HepG2 (cell line): ENCODE measurements around the gene MRPL50. TPM values are rescaled to one million over a fixed set of nuclear protein-coding genes. Genes with fewer than 3 reads are reported as not detected.
A peak's percentile ranks its signal among the peaks of the same experiment; 100 is the strongest.

ENCODE experiments used
- ATAC-seq: fragments of 200-7000 bp; cut with Tn5 transposase; 3 replicates; pipeline ENCODE4 v1.9.1; 2020; ENCODE audit warnings: mild to moderate bottlenecking, moderate library complexity
- BruUV-seq: library from RNA; stranded (reverse); fragments of 400-500 nt; replicated peaks from 2 replicates; lab custom pipeline; 2021; lab: Mats Ljungman, UMichigan
- CTCF ChIA-PET: fragments of 300-600 bp; formaldehyde crosslinking; extraction: SDS; loops from one replicate; lab custom pipeline; 2021; ENCODE audit warnings: low total read pairs, inconsistent platforms, low intra/inter-chr PET ratio; lab: Yijun Ruan, JAX
- POLR2A ChIA-PET: fragments of 350-600 bp; sonication (Branson Sonifier 250); formaldehyde crosslinking; loops from one replicate; lab custom pipeline; 2020; ENCODE audit warnings: antibody characterized with exemption, inconsistent platforms; lab: Yijun Ruan, JAX
- DNase-seq: peaks from one replicate; pipeline ENCODE4 v3.0.0-alpha.2; 2015; ENCODE audit warnings: low spot score
- FAIRE-seq: peaks from 3 replicates; lab custom pipeline; 2011; peaks lifted over from hg19 to GRCh38; lab: Jason Lieb, UNC
- H2AFZ ChIP-seq: one replicate; pipeline ENCODE4 v1.6.1; 2011; ENCODE audit warnings: low read length, inconsistent platforms
- H3K27ac ChIP-seq: fragments of 300-600 bp; 3 replicates; pipeline ENCODE4 v1.8.0; 2011; ENCODE audit warnings: mixed run types, mild to moderate bottlenecking, mixed read lengths, low read length, inconsistent platforms; ENCODE audit not compliant: insufficient read depth; ENCODE audit errors: extremely low read length
- H3K27me3 ChIP-seq, 2 experiments: fragments of 200-600 bp in 1 of 2; 2 replicates in 1 of 2; 3 replicates in 1 of 2; pipeline versions ENCODE4 v1.6.0 to v1.8.0; 2011; ENCODE audit warnings: low read length in 2 of 2, mild to moderate bottlenecking in 2 of 2, moderate library complexity in 2 of 2, inconsistent platforms in 1 of 2; ENCODE audit not compliant: insufficient read depth in 2 of 2, control insufficient read depth in 1 of 2
- H3K36me3 ChIP-seq, 2 experiments: fragments of 200-600 bp in 1 of 2; replicated peaks in 1 of 2; 2 replicates in 1 of 2; 3 replicates in 1 of 2; pipeline versions ENCODE4 v1.5.1 to v1.8.0; 2011; ENCODE audit warnings: low read length in 2 of 2, inconsistent platforms in 1 of 2; ENCODE audit not compliant: insufficient read depth in 2 of 2, control insufficient read depth in 1 of 2
- H3K4me1 ChIP-seq: 2 replicates; pipeline ENCODE4 v1.5.1; 2012; ENCODE audit warnings: low read length, inconsistent platforms; ENCODE audit not compliant: insufficient read depth
- H3K4me2 ChIP-seq: 2 replicates; pipeline ENCODE4 v1.6.0; 2011; ENCODE audit warnings: low read depth, low read length, inconsistent platforms
- H3K4me3 ChIP-seq, 3 experiments: fragments of 200-600 bp in 1 of 3; sonication (generic), shearing (Covaris generic) in 1 of 3; replicated peaks in 1 of 3; 2 replicates each; pipeline ENCODE4 v1.5.1; 2011 to 2016; ENCODE audit warnings: low read length in 3 of 3, inconsistent platforms in 2 of 3, low read depth in 2 of 3, mild to moderate bottlenecking in 2 of 3, control low read depth in 1 of 3, mixed read lengths in 1 of 3; ENCODE audit not compliant: insufficient read depth in 1 of 3
- H3K79me2 ChIP-seq: one replicate; pipeline ENCODE4 v1.6.1; 2011; ENCODE audit warnings: low read length, inconsistent platforms; ENCODE audit not compliant: insufficient read depth
- H3K9ac ChIP-seq: 2 replicates; pipeline ENCODE4 v1.6.0; 2011; ENCODE audit warnings: mild to moderate bottlenecking, low read depth, low read length, inconsistent platforms; ENCODE audit not compliant: insufficient read depth
- H3K9me3 ChIP-seq: 2 replicates; pipeline ENCODE4 v1.5.1; 2012; ENCODE audit warnings: mild to moderate bottlenecking, low read length
- H4K20me1 ChIP-seq: 2 replicates; pipeline ENCODE4 v1.6.0; 2011; ENCODE audit warnings: inconsistent platforms, mild to moderate bottlenecking, low read length, moderate library complexity; ENCODE audit not compliant: insufficient read depth
- IRX3 ChIP-seq: sonication (generic); formaldehyde crosslinking; IDR thresholded peaks from 2 replicates; pipeline ENCODE4 v1.8.1; 2023; ENCODE audit warnings: mild to moderate bottlenecking, low read depth, missing genetic modification reagents, borderline replicate concordance
- MAFK ChIP-seq, 2 experiments: IDR thresholded peaks in 1 of 2; conservative IDR thresholded peaks in 1 of 2; 2 replicates each; pipeline ENCODE4 v1.6.1; 2011; ENCODE audit warnings: improper control_type of control experiment in 2 of 2, low read length in 2 of 2
- NR3C1 ChIP-seq: sonication (generic); formaldehyde crosslinking; IDR thresholded peaks from 2 replicates; pipeline ENCODE4 v1.4.0; 2020; ENCODE audit warnings: missing genetic modification reagents
- SIN3B ChIP-seq: fragments of 150-350 bp; IDR thresholded peaks from 2 replicates; pipeline ENCODE4 v1.6.1; 2014; ENCODE audit warnings: low read length
- TEAD3 ChIP-seq: optimal IDR thresholded peaks from 2 replicates; pipeline ENCODE3; 2016; ENCODE audit warnings: borderline replicate concordance
- ZFP36 ChIP-seq: fragments of 150-350 bp; IDR thresholded peaks from 2 replicates; pipeline ENCODE4 v1.6.1; 2018; ENCODE audit warnings: borderline replicate concordance, low read length, low read depth; ENCODE audit not compliant: partially characterized antibody
- ZNF501 ChIP-seq: sonication (generic); formaldehyde crosslinking; IDR thresholded peaks from 2 replicates; pipeline ENCODE4 v1.5.1; 2020; ENCODE audit warnings: mild to moderate bottlenecking, moderate library complexity, missing genetic modification reagents
- ZNF564 ChIP-seq: sonication (generic); formaldehyde crosslinking; IDR thresholded peaks from 2 replicates; pipeline ENCODE4 v1.8.1; 2023; ENCODE audit warnings: mild to moderate bottlenecking, missing genetic modification reagents
- ZNF891 ChIP-seq: sonication (generic); formaldehyde crosslinking; IDR thresholded peaks from 2 replicates; pipeline ENCODE4 v1.5.0; 2020; ENCODE audit warnings: mild to moderate bottlenecking, missing genetic modification reagents
- WGBS: methylation state at CpG from one replicate; pipeline ENCODE4 v1.1.6; 2017; ENCODE audit warnings: low lambda C conversion rate; 5-methylcytosine and 5-hydroxymethylcytosine counted together
- in situ Hi-C: cut with HindIII; loops from 2 replicates; pipeline ENCODE4 v1.10.0; 2017; ENCODE audit warnings: low pct_unique_long_range_greater_than_20kb; ENCODE audit not compliant: extremely low pct_ligation_motif_present
- intact Hi-C: fragments of 100-400 bp; cut with micrococcal nuclease; formaldehyde crosslinking; loops from one replicate; pipeline ENCODE4 v1.10.0; 2022; ENCODE audit not compliant: unreplicated experiment
- polyA plus RNA-seq, 8 experiments: library from polyadenylated mRNA; depleted of rRNA in 3 of 8; stranded (reverse) in 7 of 8; unstranded in 1 of 8; fragments of >200 nt; fragmentation: Illumina TruSeq in 4 of 8; extraction: Trizol in 4 of 8; gene quantifications; 2 replicates each; pipeline versions ENCODE4 v1.2.1 to v1.2.3, GENCODE V29; 2011 to 2016; ENCODE audit warnings: low read depth in 4 of 8, missing spikeins in 1 of 8, mixed read lengths in 1 of 8; ENCODE audit not compliant: insufficient read depth in 1 of 8
- total RNA-seq, 5 experiments: library from RNA; depleted of rRNA; stranded (reverse); fragments of >200 nt; fragmentation: Illumina TruSeq; extraction: Trizol; gene quantifications; 2 replicates each; pipeline ENCODE4 v1.2.3, GENCODE V29; 2016; ENCODE audit warnings: low read depth in 1 of 5
- TF ChIP-seq, protein P1 (sequence below): fragments of 450-650 bp; IDR thresholded peaks from 2 replicates; pipeline ENCODE4 v1.6.1; 2017; ENCODE audit warnings: mild to moderate bottlenecking
- TF ChIP-seq, protein P2 (sequence below): sonication (generic); formaldehyde crosslinking; IDR thresholded peaks from 2 replicates; pipeline ENCODE4 v1.5.1; 2020; ENCODE audit warnings: missing genetic modification reagents, mild to moderate bottlenecking, borderline replicate concordance

Gene MRPL50
- total and polyA plus RNA-seq, 2 of the 13 experiments (the other 11 are each of a cell fraction or from before 2014, with no cell fraction given) = 37.1 to 70.0 TPM

DNA sequence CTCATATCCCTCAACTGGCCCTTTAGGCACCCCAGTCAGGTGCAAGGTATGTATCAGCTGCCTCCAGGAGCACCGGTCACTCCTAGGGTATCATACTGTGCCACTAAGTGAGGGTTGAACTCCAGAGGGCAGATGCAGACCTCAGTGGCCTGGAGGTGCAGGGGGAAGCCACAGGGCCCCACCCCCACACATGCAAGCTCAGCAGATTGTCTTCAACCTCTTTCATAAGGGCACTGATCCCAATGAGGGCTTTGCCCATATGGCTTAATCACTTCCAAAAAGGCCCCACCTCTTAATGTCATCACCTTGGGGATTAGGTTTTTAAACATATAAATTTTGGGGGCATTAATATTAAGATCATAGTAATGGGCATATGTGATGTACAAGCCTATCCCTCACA lies 41.8 kb downstream of the MRPL50 start (continued):
- TF ChIP-seq TEAD3 (CRISPR knock-in tag) = peak; percentile 40
- peak; percentile 81 to 82 for TF ChIP-seq MAFK (conservative IDR thresholded peaks at IDR 0.05 in 1 of 2, IDR thresholded peaks at IDR 0.05 in 1 of 2; ENCODE audit: low read length in 2 of 2)
- TF ChIP-seq NR3C1 = no peak
- no peak for TF ChIP-seq ZFP36
- TF ChIP-seq ZNF891 (CRISPR knock-in tag) = 0 out of 2 replicates have a peak, but pooled peaks have one; percentile 35
- no peak for TF ChIP-seq SIN3B
- TF ChIP-seq, protein P1, sequence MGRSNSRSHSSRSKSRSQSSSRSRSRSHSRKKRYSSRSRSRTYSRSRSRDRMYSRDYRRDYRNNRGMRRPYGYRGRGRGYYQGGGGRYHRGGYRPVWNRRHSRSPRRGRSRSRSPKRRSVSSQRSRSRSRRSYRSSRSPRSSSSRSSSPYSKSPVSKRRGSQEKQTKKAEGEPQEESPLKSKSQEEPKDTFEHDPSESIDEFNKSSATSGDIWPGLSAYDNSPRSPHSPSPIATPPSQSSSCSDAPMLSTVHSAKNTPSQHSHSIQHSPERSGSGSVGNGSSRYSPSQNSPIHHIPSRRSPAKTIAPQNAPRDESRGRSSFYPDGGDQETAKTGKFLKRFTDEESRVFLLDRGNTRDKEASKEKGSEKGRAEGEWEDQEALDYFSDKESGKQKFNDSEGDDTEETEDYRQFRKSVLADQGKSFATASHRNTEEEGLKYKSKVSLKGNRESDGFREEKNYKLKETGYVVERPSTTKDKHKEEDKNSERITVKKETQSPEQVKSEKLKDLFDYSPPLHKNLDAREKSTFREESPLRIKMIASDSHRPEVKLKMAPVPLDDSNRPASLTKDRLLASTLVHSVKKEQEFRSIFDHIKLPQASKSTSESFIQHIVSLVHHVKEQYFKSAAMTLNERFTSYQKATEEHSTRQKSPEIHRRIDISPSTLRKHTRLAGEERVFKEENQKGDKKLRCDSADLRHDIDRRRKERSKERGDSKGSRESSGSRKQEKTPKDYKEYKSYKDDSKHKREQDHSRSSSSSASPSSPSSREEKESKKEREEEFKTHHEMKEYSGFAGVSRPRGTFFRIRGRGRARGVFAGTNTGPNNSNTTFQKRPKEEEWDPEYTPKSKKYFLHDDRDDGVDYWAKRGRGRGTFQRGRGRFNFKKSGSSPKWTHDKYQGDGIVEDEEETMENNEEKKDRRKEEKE = no peak

DNA sequence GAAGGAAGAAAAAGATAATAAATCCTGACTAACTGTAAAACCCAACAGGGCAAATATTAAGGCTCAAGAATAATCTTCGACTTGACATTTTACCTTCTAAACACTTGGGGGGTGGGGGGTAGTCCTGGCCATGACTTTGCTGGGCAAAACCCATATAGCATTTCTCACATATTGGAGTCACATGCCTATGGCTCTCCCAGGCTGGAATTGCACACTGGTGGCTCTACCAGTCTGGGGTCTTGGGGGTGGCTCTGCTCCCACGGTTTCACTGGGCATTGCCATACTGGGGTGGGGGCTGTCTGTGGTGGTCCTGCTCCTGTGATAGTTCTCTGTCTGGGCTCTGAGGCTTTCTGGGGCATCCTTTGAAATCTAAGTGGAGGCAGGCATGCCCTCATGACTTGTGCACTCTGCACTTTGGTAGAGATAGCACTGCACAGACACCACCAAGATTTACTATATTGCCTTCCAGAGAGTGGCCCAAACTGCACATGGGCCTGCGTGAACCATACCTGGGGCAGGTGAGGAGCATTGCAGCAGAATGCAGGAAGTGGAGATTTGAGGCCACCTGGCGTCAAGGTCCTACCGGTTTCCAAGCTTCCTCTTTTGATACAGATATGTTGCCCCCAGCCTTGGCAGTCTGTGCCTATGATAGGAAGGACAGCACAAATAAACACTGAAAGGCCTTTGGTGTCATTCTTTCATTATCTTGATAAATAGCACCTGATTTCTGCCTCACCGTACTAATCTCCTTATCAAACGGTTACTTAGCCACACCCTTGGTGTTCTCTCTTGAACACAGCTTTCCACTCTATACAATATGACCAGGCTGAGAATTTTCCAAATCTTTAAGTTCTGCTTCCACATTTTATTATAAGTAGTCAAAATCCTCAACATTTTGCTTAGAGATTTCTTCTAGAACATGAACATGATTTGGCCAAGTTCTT lies 43.4 kb downstream of the MRPL50 start:
- no peaks in the 10 kb centered on the region for H4K20me1 ChIP-seq
- FAIRE-seq (no peak), DNase-seq (no peak), ATAC-seq (peak; percentile 75)
- H3K4me2 ChIP-seq = peak overlapping the region; percentile 58; the same call in 1 of the 2 replicates
- WGBS = 74% methylated on average over 6 of the region's 7 CpGs
- CTCF ChIA-PET = no interaction called here
- H3K79me2 ChIP-seq = no peaks in the 10 kb centered on the region
- H3K36me3 ChIP-seq = no peaks in the 10 kb centered on the region
- H3K27ac ChIP-seq = peak overlapping the region; percentile 94
- intact Hi-C loops (loop anchor here (1.0 to 2.0 kb wide), 6 partner anchors 11 to 43 kb away; partner anchors contain the start of genes MRPL50 and ZNF189), in situ Hi-C loops (no loop called here)
- H3K9me3 ChIP-seq = no peaks in the 10 kb centered on the region
- H3K27me3 ChIP-seq = no peaks in the 10 kb centered on the region
- POLR2A ChIA-PET = interaction anchor here (0.6 to 4.8 kb wide), 24 partner anchors 9 to 426 kb away, joined by 3 to 116 read pairs (median 4); partner anchors contain the start of genes BAAT, MRPL50 and ZNF189
- no peak overlapping the region for H3K4me3 ChIP-seq
- peak overlapping the region; percentile 69 for H3K9ac ChIP-seq
- H2AFZ ChIP-seq = peak overlapping the region; percentile 10
- H3K4me1 ChIP-seq = peaks cover 95% of the 10 kb centered on the region
- BruUV-seq = TSS peak; percentile 98
- TF ChIP-seq, protein P2, sequence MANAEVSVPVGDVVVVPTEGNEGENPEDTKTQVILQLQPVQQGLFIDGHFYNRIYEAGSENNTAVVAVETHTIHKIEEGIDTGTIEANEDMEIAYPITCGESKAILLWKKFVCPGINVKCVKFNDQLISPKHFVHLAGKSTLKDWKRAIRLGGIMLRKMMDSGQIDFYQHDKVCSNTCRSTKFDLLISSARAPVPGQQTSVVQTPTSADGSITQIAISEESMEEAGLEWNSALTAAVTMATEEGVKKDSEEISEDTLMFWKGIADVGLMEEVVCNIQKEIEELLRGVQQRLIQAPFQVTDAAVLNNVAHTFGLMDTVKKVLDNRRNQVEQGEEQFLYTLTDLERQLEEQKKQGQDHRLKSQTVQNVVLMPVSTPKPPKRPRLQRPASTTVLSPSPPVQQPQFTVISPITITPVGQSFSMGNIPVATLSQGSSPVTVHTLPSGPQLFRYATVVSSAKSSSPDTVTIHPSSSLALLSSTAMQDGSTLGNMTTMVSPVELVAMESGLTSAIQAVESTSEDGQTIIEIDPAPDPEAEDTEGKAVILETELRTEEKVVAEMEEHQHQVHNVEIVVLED (CRISPR knock-in tag) = 0 out of 2 replicates have a peak, but pooled peaks have one; percentile 5
- 0 out of 2 replicates have a peak, but pooled peaks have one; percentile 44 for TF ChIP-seq ZNF564 (CRISPR knock-in tag)
- TF ChIP-seq IRX3 (CRISPR knock-in tag) = peak; percentile 72; the same call in 1 of the 2 replicates
- peak; percentile 75 for TF ChIP-seq ZNF501 (CRISPR knock-in tag)
